Measurements from ENCODE around the gene MOV10L1. TPM values are rescaled to one million over a fixed set of nuclear protein-coding genes. Genes with fewer than 3 reads are reported as not detected.
A peak's percentile ranks its signal among the peaks of the same experiment; 100 is the strongest.

The MOV10L1 gene
- total and polyA plus RNA-seq, 11 donors: 0.06 to 0.63 (median 0.13) TPM; not detected in 6

GRCh38 chr22:50059881-50060262 lies 29.9 kb upstream of the MOV10L1 start:
- no peaks in the 10 kb centered on the region for H3K36me3 ChIP-seq
- DNase-seq (no peak), ATAC-seq (no peak)
- intact Hi-C loops (cut with DNase I): no loop called here
- no peak for TF ChIP-seq CTCF (IDR thresholded peaks at IDR 0.05)
- no peak for TF ChIP-seq POLR2A (IDR thresholded peaks at IDR 0.05)
- no peaks in the 10 kb centered on the region for H3K9me3 ChIP-seq
- no peak overlapping the region for H3K27ac ChIP-seq
- peaks cover 0 to 18% (median 9%) of the 10 kb centered on the region in 12 donors for H3K4me1 ChIP-seq
- no peak overlapping the region for H3K4me3 ChIP-seq
- WGBS, 4 donors: 83 to 93% (median 85%) methylated on average over 7 of the region's 7 CpGs
- H3K27me3 ChIP-seq: peaks cover 9 to 44% (median 25%) of the 10 kb centered on the region in 9 donors

GRCh38 chr22:50060441-50061140 lies 29.2 kb upstream of the MOV10L1 start:
- ATAC-seq (no peak), DNase-seq (peak in 1 of 5 donors; percentile 19)
- 77 to 86% (median 83%) methylated on average over 18 to 28 of the region's 28 CpGs for WGBS, 4 donors
- intact Hi-C loops (cut with DNase I): no loop called here
- Histone ChIP-seq H3K36me3 (no peaks in the 10 kb centered on the region), H3K27me3 (peaks cover 9 to 44% (median 26%) of the 10 kb centered on the region in 9 donors), H3K9me3 (no peaks in the 10 kb centered on the region), H3K27ac (no peak overlapping the region), H3K4me1 (peaks cover 0 to 18% (median 9%) of the 10 kb centered on the region in 12 donors), H3K4me3 (no peak overlapping the region)
- TF ChIP-seq POLR2A (IDR thresholded peaks at IDR 0.05) (no peak), CTCF (IDR thresholded peaks at IDR 0.05) (no peak)

GRCh38 chr22:50061141-50061823 lies 28.5 kb upstream of the MOV10L1 start:
- Histone ChIP-seq H3K4me3 (no peak overlapping the region), H3K27me3 (peaks cover 9 to 44% (median 26%) of the 10 kb centered on the region in 9 donors), H3K27ac (no peak overlapping the region), H3K36me3 (no peaks in the 10 kb centered on the region), H3K4me1 (peaks cover 0 to 18% (median 9%) of the 10 kb centered on the region in 12 donors), H3K9me3 (no peaks in the 10 kb centered on the region)
- 60 to 82% (median 68%) methylated on average over 19 to 27 of the region's 27 CpGs for WGBS, 4 donors
- ATAC-seq (no peak), DNase-seq (peak in 1 of 5 donors; percentile 13)
- intact Hi-C loops (cut with DNase I): no loop called here
- TF ChIP-seq CTCF (IDR thresholded peaks at IDR 0.05): no peak
- no peak for TF ChIP-seq POLR2A (IDR thresholded peaks at IDR 0.05)

- Histone ChIP-seq H3K36me3 (no peaks in the 10 kb centered on the region), H3K9me3 (no peaks in the 10 kb centered on the region), H3K27me3 (peaks cover 9 to 44% (median 26%) of the 10 kb centered on the region in 9 donors), H3K27ac (no peak overlapping the region), H3K4me3 (no peak overlapping the region), H3K4me1 (peaks cover 0 to 18% (median 9%) of the 10 kb centered on the region in 12 donors)
- DNase-seq: no peak
- TF ChIP-seq POLR2A (IDR thresholded peaks at IDR 0.05): no peak
- TF ChIP-seq CTCF (IDR thresholded peaks at IDR 0.05): no peak
- WGBS, 4 donors: 73 to 78% (median 77%) methylated on average over 12 to 17 of the region's 17 CpGs
- no peak for ATAC-seq
- intact Hi-C loops (cut with DNase I): no loop called here
These were observed 27.9 kb upstream of the MOV10L1 start for GRCh38 chr22:50061824-50062355.

Measured in heart left ventricle (tissue), 16 donors.